Small intestine (tissue), 7 donors: ENCODE results near the gene DRGX. TPM values are rescaled to one million over a fixed set of nuclear protein-coding genes. Genes with fewer than 3 reads are reported as not detected.

ENCODE experiments used
- DNase-seq, 2 donors: peaks; one replicate each; pipeline versions ENCODE4 v3.0.0 to v3.0.0-alpha.2; 2013
- FAIRE-seq: peaks from 2 replicates; lab custom pipeline; 2012; peaks lifted over from hg19 to GRCh38; lab: Jason Lieb, UNC
- H3K27ac ChIP-seq, 3 donors: one replicate each; pipeline ENCODE4 v1.5.1; 2013; ENCODE audit warnings: low read length in 2 of 3, mild to moderate bottlenecking in 2 of 3, control low read depth in 1 of 3, inconsistent platforms in 1 of 3, low read depth in 1 of 3, moderate library complexity in 1 of 3
- H3K27me3 ChIP-seq, 3 donors: one replicate each; pipeline ENCODE4 v1.6.1; 2013; ENCODE audit warnings: low read length in 3 of 3, inconsistent platforms in 1 of 3; ENCODE audit not compliant: control insufficient read depth in 3 of 3, insufficient read depth in 3 of 3
- H3K36me3 ChIP-seq, 3 donors: one replicate each; pipeline ENCODE4 v1.6.1; 2013; ENCODE audit warnings: low read length in 3 of 3, inconsistent platforms in 1 of 3, low read depth in 1 of 3, mild to moderate bottlenecking in 1 of 3, moderate library complexity in 1 of 3; ENCODE audit not compliant: control insufficient read depth in 3 of 3, insufficient read depth in 2 of 3
- H3K4me1 ChIP-seq, 3 donors: one replicate each; pipeline ENCODE4 v1.6.1; 2013; ENCODE audit warnings: low read length in 2 of 3, inconsistent platforms in 1 of 3, low read depth in 1 of 3, mild to moderate bottlenecking in 1 of 3, moderate library complexity in 1 of 3; ENCODE audit not compliant: control insufficient read depth in 3 of 3, insufficient read depth in 2 of 3
- H3K4me3 ChIP-seq, 3 donors: one replicate each; pipeline ENCODE4 v1.5.1; 2013; ENCODE audit warnings: low read length in 3 of 3, control low read depth in 1 of 3, inconsistent platforms in 1 of 3, low read depth in 1 of 3, mild to moderate bottlenecking in 1 of 3, moderate library complexity in 1 of 3
- H3K9me3 ChIP-seq, 2 donors: one replicate each; pipeline ENCODE4 v1.6.1; 2013; ENCODE audit warnings: low read depth in 1 of 2, low read length in 1 of 2; ENCODE audit not compliant: control insufficient read depth in 2 of 2, insufficient read depth in 1 of 2
- WGBS, 3 donors: extraction: QIAGEN DNeasy Blood & Tissue Kit; methylation state at CpG; one replicate each; pipeline ENCODE4 v1.1.7; 2013; 5-methylcytosine and 5-hydroxymethylcytosine counted together
- polyA plus RNA-seq, 4 donors: library from polyadenylated mRNA; stranded (reverse) in 3 of 4; unstranded in 1 of 4; fragments of 200-250 nt in 3 of 4; fragments of 120-200 nt in 1 of 4; gene quantifications; one replicate each; pipeline versions ENCODE4 v1.2.1 to v1.2.3, GENCODE V29; 2013
- donor health status: healthy with polysubstance abuse.
- donor health status: control.
- donor health status: control.
- donor health status: Bipolar disorder and iron deficiency.
- donor health status: healthy.

The DRGX gene
- polyA plus RNA-seq, 4 donors: not detected

- no peak for FAIRE-seq
- H3K4me3 ChIP-seq: no peak overlapping the region
- H3K36me3 ChIP-seq: no peaks in the 10 kb centered on the region
- no peaks in the 10 kb centered on the region for H3K9me3 ChIP-seq
- H3K27me3 ChIP-seq: peaks cover 0 to 3% (median 0%) of the 10 kb centered on the region in 3 donors
- 44 to 76% (median 59%) methylated on average over 3 of the region's 3 CpGs for WGBS, 3 donors
- DNase-seq: no peak
- no peaks in the 10 kb centered on the region for H3K4me1 ChIP-seq
- no peak overlapping the region for H3K27ac ChIP-seq
These were observed 13.7 kb downstream of the DRGX start for GRCh38 chr10:49382226-49382625.

GRCh38 chr10:49381111-49381900, 14.6 kb downstream of the DRGX start:
- H3K36me3 ChIP-seq: no peaks in the 10 kb centered on the region
- DNase-seq (no peak), FAIRE-seq (no peak)
- no peak overlapping the region for H3K4me3 ChIP-seq
- no peak overlapping the region for H3K27ac ChIP-seq
- 72 to 80% (median 75%) methylated on average over 14 of the region's 14 CpGs for WGBS, 3 donors
- no peaks in the 10 kb centered on the region for H3K9me3 ChIP-seq
- peaks cover 0 to 3% (median 0%) of the 10 kb centered on the region in 3 donors for H3K27me3 ChIP-seq
- no peaks in the 10 kb centered on the region for H3K4me1 ChIP-seq

GRCh38 chr10:49379596-49380410, 16.1 kb downstream of the DRGX start:
- 57 to 70% (median 67%) methylated on average over 11 to 13 of the region's 13 CpGs for WGBS, 3 donors
- DNase-seq (no peak), FAIRE-seq (no peak)
- H3K4me1 ChIP-seq: no peaks in the 10 kb centered on the region
- no peaks in the 10 kb centered on the region for H3K36me3 ChIP-seq
- no peaks in the 10 kb centered on the region for H3K9me3 ChIP-seq
- H3K27ac ChIP-seq: no peak overlapping the region
- no peak overlapping the region for H3K4me3 ChIP-seq
- H3K27me3 ChIP-seq: peaks cover 0 to under 1% (median 0%) of the 10 kb centered on the region in 3 donors

GRCh38 chr10:49377256-49377655, 18.6 kb downstream of the DRGX start:
- H3K4me1 ChIP-seq: no peaks in the 10 kb centered on the region
- WGBS, 3 donors: 67 to 74% (median 69%) methylated on average over 4 of the region's 4 CpGs
- H3K36me3 ChIP-seq: no peaks in the 10 kb centered on the region
- H3K4me3 ChIP-seq: no peak overlapping the region
- no peak overlapping the region for H3K27ac ChIP-seq
- no peak for DNase-seq
- no peaks in the 10 kb centered on the region for H3K9me3 ChIP-seq
- FAIRE-seq: no peak
- H3K27me3 ChIP-seq: no peaks in the 10 kb centered on the region

- Histone ChIP-seq H3K9me3 (no peaks in the 10 kb centered on the region), H3K4me1 (no peaks in the 10 kb centered on the region), H3K27ac (no peak overlapping the region), H3K27me3 (no peaks in the 10 kb centered on the region), H3K4me3 (no peak overlapping the region), H3K36me3 (no peaks in the 10 kb centered on the region)
- WGBS, 3 donors: 72 to 79% (median 77%) methylated on average over 3 of the region's 3 CpGs
- DNase-seq: no peak
- FAIRE-seq: no peak
These were observed 20.3 kb downstream of the DRGX start for GRCh38 chr10:49375611-49376010.

GRCh38 chr10:49374740-49375139, 21.1 kb downstream of the DRGX start:
- FAIRE-seq (no peak), DNase-seq (no peak)
- Histone ChIP-seq H3K27me3 (peaks cover 0 to 2% (median 0%) of the 10 kb centered on the region in 3 donors), H3K4me1 (no peaks in the 10 kb centered on the region), H3K9me3 (no peaks in the 10 kb centered on the region), H3K4me3 (no peak overlapping the region), H3K36me3 (no peaks in the 10 kb centered on the region), H3K27ac (no peak overlapping the region)
- WGBS, 3 donors: 64 to 82% (median 76%) methylated on average over 5 of the region's 5 CpGs

GRCh38 chr10:49373361-49373760, 22.5 kb downstream of the DRGX start:
- WGBS, 3 donors: 90 to 93% (median 91%) methylated on average over 5 of the region's 5 CpGs
- Histone ChIP-seq H3K27ac (no peak overlapping the region), H3K4me1 (no peaks in the 10 kb centered on the region), H3K36me3 (no peaks in the 10 kb centered on the region), H3K27me3 (peaks cover 0 to 2% (median 0%) of the 10 kb centered on the region in 3 donors), H3K9me3 (no peaks in the 10 kb centered on the region), H3K4me3 (no peak overlapping the region)
- DNase-seq: no peak
- no peak for FAIRE-seq

- H3K9me3 ChIP-seq: no peaks in the 10 kb centered on the region
- H3K4me1 ChIP-seq: no peaks in the 10 kb centered on the region
- DNase-seq (no peak), FAIRE-seq (no peak)
- H3K4me3 ChIP-seq: no peak overlapping the region
- no peaks in the 10 kb centered on the region for H3K36me3 ChIP-seq
- H3K27ac ChIP-seq: no peak overlapping the region
- WGBS, 3 donors: 68 to 78% (median 73%) methylated on average over 3 of the region's 3 CpGs
- peaks cover 0 to 2% (median 0%) of the 10 kb centered on the region in 3 donors for H3K27me3 ChIP-seq
These were observed 23.9 kb downstream of the DRGX start for GRCh38 chr10:49371967-49372366.
